Activated T-helper 2 cell treated with anti-CD3 and anti-CD28 coated beads, Interferon-gamma antibody, Interleukin-2, Interleukin-4, amounts not matched to agents 10 μg/mL and 5 μg/mL and 100 μg/mL, durations not matched to agents 14 hours and 24 hours and 36 hours (primary cell): Measurements from ENCODE around the gene MTMR3. TPM values are rescaled to one million over a fixed set of nuclear protein-coding genes. Genes with fewer than 3 reads are reported as not detected.
"Not testable (repeated sequence)": the region's sequence is repeated elsewhere in the genome, so short reads cannot be mapped to it uniquely, and the experiment has no call there.

Experiments used
- DNase-seq: peaks from one replicate; pipeline ENCODE4 v3.0.0; 2021; ENCODE audit warnings: low spot score
- H3K27ac Mint-ChIP-seq: one replicate; pipeline ENCODE4 v1.8.0; 2021; ENCODE audit warnings: mixed read lengths
- H3K27me3 Mint-ChIP-seq: one replicate; pipeline ENCODE4 v1.8.0; 2021; ENCODE audit warnings: low read depth, mixed read lengths
- H3K36me3 Mint-ChIP-seq: one replicate; pipeline ENCODE4 v1.8.0; 2021; ENCODE audit warnings: low read depth, mixed read lengths
- H3K4me1 Mint-ChIP-seq: one replicate; pipeline ENCODE4 v1.8.0; 2021; ENCODE audit warnings: low read depth, mixed read lengths
- H3K4me3 Mint-ChIP-seq: one replicate; pipeline ENCODE4 v1.8.0; 2021; ENCODE audit warnings: low read depth, mild to moderate bottlenecking, moderate library complexity, mixed read lengths
- H3K9me3 Mint-ChIP-seq: one replicate; pipeline ENCODE4 v1.8.0; 2021; ENCODE audit warnings: mixed read lengths
- intact Hi-C: fragments of 100-400 bp; cut with micrococcal nuclease; formaldehyde crosslinking; loops from one replicate; pipeline ENCODE4 v1.15.1; 2023
- total RNA-seq: library from RNA; stranded (reverse); gene quantifications from 2 replicates; pipeline ENCODE4 v1.2.3, GENCODE V29; 2022

MTMR3 gene
- 22.1 and 24.7 TPM in 2 replicates for total RNA-seq

DNA sequence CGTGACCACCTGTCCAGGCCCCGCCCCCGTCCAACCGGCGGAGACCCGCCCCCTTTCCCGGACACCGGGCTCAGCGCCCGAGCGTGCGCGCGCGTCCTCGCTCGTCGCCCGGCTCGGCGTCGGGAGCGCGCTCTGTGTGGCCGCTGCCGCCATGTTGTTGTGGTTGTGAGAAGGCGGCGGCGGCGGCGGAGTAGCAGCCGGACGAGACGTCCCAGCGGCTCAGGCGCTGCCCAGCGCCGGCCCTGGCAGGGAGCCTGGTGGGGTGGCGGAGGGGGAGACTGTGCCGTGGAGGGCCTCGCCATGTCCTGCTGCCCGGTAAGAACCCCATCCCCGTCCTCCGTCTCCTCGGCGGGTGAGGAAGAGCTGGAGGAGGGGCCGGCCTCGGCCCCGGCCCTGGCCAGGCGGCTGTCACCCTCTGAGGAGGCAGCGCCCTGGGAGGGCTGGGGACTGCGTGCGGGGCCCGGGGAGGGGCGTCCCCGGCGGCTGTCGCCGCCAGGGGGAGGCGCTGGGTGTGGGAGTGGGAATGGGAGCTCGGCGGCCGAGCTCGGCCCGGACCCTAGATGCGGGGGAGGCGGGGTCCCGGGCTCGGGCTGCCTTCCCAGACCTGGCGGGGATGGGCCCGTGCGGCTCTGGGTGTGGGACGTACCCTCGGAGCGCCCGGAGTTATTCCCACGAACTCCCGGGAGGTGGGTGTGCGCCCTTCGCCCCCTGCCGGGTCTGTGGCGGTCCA is at the start of gene MTMR3:
Gene MTMR3 (plus strand): TSS at position 130 of the 730 bp plus-strand sequence. CDS start 87,886 bp downstream, outside the sequence.
- no peaks in the 10 kb centered on the region for H3K9me3 Mint-ChIP-seq
- peaks cover 10% of the 10 kb centered on the region for H3K4me1 Mint-ChIP-seq

DNA sequence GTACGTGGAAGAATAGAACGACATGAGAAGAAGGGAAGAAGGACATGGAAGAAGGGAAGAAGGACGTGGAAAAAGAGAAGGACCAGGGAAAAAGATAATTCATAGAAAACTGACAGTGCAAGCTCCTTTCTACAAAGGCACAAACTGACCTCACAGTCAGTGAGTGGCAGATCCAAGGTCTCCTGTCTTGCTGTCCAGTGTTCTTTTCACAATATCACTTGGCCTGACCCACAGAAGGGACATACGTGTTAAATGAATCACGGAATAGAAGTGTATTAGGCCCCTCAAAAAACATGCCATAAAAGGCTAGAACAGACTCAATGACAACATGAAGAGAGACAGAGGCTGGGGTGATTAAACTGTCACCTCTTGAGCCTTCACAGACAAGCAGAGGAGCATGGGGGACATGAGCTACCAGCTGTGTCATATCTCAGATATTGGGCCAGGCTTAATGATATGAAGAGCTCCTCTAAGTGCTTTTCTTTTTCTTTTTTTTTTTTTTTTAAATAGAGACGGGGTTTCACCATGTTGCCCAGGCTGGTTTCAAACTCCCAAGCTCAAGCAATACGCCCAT is 49.5 kb upstream of the MTMR3 start:
- Mint-ChIP-seq H3K4me3 (no peak overlapping the region), H3K27me3 (no peaks in the 10 kb centered on the region), H3K9me3 (no peaks in the 10 kb centered on the region), H3K4me1 (peaks cover 25% of the 10 kb centered on the region), H3K27ac (no peak overlapping the region), H3K36me3 (peaks cover 47% of the 10 kb centered on the region)
- intact Hi-C loops, result loop anchor here (10.0 kb wide), 1 partner anchor 591 kb away; the partner anchor contains the start of gene MTFP1
- no peak for DNase-seq

More for the DNA sequence above, at the start of gene MTMR3:
- intact Hi-C loops, result loop anchor here (2.0 to 10.0 kb wide), 2 partner anchors 44 to 122 kb away; partner anchors contain the start of gene ASCC2
- Mint-ChIP-seq H3K4me3 (peak within 1 kb of the TSS; percentile 90), H3K36me3 (peaks cover 3% of the 10 kb centered on the region), H3K27ac (peak within 1 kb of the TSS; percentile 81), H3K27me3 (peaks cover 2% of the 10 kb centered on the region)
- peak; percentile 92 for DNase-seq

DNA sequence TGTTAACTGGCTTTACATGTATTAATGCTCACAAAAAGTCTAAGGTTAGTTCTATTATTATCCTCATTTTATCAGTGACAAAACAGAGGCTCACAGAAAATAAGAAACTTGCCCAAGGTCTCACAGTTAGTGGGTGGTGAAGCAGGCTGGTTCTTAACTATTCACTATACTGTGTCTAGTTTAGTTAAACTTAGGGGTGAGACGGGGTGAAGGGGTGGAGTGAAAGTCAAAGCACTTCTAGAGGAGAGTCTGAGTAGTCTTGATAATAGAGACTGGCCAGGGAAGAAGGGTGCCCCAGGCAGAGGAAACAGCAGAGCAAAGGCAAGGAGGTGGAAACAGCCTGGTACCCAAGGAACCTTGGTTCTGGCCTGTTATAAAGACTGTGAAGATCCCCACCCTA is 48.9 kb upstream of the MTMR3 start:
- DNase-seq, result no peak
- H3K4me3 Mint-ChIP-seq, result no peak overlapping the region
- H3K4me1 Mint-ChIP-seq, result peaks cover 30% of the 10 kb centered on the region
- H3K9me3 Mint-ChIP-seq, result no peaks in the 10 kb centered on the region
- H3K36me3 Mint-ChIP-seq, result peaks cover 45% of the 10 kb centered on the region
- intact Hi-C loops, result loop anchor here (10.0 kb wide), 1 partner anchor 591 kb away; the partner anchor contains the start of gene MTFP1
- no peaks in the 10 kb centered on the region for H3K27me3 Mint-ChIP-seq
- H3K27ac Mint-ChIP-seq, result no peak overlapping the region

DNA sequence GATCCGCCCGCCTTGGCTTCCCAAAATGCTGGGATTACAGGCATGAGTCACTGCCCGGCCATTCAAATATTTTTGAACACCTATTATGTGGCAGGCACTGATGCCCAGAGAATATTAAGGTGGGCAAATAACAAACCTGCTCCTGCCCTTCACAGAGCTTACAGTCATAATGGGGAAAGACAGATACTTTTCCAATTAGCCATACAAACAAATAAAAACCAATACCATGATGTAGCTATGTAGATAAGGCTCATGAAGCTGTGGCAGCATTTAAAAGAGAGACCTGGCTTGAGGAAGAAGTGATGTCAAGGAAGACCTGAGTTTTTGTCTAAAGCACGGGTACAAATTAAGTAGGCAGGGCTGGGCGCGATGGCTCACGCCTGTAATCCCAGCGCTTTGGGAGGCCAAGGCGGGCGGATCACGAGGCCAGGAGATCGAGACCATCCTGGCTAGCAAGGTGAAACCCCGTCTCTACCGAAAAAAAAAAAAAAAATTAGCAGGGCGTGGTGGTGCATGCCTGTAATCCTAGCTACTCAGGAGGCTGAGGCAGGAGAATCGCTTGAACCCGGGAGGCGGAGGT is 46.1 kb upstream of the MTMR3 start:
- Mint-ChIP-seq H3K4me1 (peaks cover 26% of the 10 kb centered on the region), H3K4me3 (peak overlapping the region; percentile 91), H3K36me3 (peaks cover 27% of the 10 kb centered on the region)
- H3K9me3 Mint-ChIP-seq, H3K27me3 Mint-ChIP-seq, H3K27ac Mint-ChIP-seq, DNase-seq: not testable (repeated sequence)
- intact Hi-C loops, result loop anchor here (5.0 to 10.0 kb wide), 2 partner anchors 235 to 588 kb away; partner anchors contain the start of genes MTFP1 and NF2

DNA sequence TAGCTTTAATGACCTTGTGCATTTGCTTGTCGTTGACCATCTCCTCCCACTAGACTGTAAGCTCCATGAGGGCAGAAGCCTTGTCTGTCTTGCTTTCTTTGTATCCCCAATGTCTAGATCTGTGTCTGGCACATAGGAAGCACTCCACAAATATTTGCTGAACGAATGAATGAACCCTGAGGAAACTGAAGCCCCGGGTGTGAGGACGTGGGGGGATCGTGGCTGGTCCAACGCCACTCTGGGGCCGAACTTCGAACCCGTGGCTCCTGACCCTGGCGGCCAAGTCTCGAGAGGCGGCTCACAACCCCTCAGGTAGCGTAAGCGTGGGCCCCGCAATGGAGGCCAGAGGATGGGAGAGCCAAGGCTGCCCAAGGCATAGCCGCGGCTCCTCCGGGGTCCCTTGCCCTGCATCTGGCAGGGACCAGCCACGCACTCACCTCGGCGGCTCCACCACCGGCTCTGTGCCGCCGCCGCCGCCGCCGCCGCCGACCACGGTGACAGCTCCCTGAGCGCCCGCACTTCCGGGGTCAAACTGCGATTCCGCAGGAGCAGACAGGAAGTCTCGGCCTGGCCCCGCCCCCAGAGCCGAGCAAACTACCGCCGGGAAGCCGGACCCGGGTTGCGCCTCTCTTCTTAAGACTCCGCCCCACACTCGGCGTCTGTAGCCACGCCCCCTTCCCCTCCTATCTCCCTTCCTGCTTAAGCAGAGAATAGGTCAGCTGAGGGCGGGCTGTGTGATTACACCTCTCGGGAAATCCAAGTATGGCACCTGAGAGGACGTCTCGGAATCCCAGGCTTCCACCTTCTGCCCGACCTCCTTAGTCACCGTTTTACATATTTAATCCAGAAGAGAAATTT is 45.0 kb upstream of the MTMR3 start, which contains the start of gene ASCC2:
Gene ASCC2 (minus strand): TSS at position 534 of the 858 bp plus-strand sequence. CDS start 5,949 bp downstream, outside the sequence.
- Mint-ChIP-seq H3K36me3 (peaks cover 20% of the 10 kb centered on the region), H3K4me1 (peaks cover 26% of the 10 kb centered on the region), H3K27ac (peak within 1 kb of the TSS; percentile 84), H3K27me3 (no peaks in the 10 kb centered on the region), H3K4me3 (peak within 1 kb of the TSS; percentile 91), H3K9me3 (no peaks in the 10 kb centered on the region)
- peak; percentile 99 for DNase-seq
- intact Hi-C loops, result loop anchor here (1.0 to 10.0 kb wide), 4 partner anchors 45 to 587 kb away; partner anchors contain the start of genes MTFP1, MTMR3, NF2 and UQCR10

DNA sequence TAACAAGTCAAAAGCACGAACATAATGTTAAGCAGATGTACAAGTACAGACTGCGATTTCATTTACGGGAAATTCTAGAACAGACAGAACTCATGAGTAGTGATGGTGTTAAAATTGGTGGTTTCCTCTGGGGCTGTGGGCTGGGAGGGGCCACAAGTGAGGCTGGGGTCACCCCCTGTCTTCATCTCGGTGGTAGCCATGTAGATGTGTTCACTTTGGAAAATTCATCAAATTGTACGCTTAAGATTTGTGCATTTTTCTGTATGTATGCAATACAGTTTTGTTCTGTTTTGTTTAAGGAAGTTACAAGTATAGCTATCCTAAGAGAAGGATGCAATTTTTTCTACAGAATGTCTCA is 44.4 kb upstream of the MTMR3 start:
- DNase-seq, result no peak
- H3K27me3 Mint-ChIP-seq, result no peaks in the 10 kb centered on the region
- H3K4me1 Mint-ChIP-seq, result peaks cover 24% of the 10 kb centered on the region
- peak overlapping the region; percentile 84 for H3K27ac Mint-ChIP-seq
- H3K9me3 Mint-ChIP-seq, result no peaks in the 10 kb centered on the region
- intact Hi-C loops, result loop anchor here (1.0 to 10.0 kb wide), 4 partner anchors 44 to 586 kb away; partner anchors contain the start of genes MTFP1, MTMR3, NF2 and UQCR10
- H3K4me3 Mint-ChIP-seq, result peak overlapping the region; percentile 91
- peaks cover 14% of the 10 kb centered on the region for H3K36me3 Mint-ChIP-seq

DNA sequence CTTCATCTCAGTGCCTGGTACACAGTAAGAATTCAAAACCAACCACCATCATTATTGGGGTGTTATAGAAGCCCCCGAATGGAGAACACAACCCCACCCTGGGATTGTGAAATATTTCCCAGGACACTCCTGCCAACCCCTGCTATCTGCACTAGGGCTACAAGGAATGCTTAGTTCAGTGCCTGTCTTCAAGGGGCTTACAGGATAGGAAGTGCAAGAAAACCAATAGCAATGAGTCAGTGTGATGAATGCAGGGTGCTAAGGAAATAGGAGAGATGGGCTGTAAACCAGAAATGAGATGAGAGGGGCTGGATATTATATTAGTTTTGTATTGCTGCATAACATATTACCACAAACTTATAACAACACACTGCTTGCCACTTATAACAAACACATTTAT is 43.9 kb upstream of the MTMR3 start:
- H3K36me3 Mint-ChIP-seq, result peaks cover 13% of the 10 kb centered on the region
- no peaks in the 10 kb centered on the region for H3K27me3 Mint-ChIP-seq
- DNase-seq, result no peak
- H3K27ac Mint-ChIP-seq, result no peak overlapping the region
- H3K4me3 Mint-ChIP-seq, result no peak overlapping the region
- H3K4me1 Mint-ChIP-seq, result peaks cover 23% of the 10 kb centered on the region
- H3K9me3 Mint-ChIP-seq, result no peaks in the 10 kb centered on the region
- intact Hi-C loops, result loop anchor here (2.0 to 10.0 kb wide), 3 partner anchors 44 to 586 kb away; partner anchors contain the start of genes MTFP1, MTMR3 and NF2

DNA sequence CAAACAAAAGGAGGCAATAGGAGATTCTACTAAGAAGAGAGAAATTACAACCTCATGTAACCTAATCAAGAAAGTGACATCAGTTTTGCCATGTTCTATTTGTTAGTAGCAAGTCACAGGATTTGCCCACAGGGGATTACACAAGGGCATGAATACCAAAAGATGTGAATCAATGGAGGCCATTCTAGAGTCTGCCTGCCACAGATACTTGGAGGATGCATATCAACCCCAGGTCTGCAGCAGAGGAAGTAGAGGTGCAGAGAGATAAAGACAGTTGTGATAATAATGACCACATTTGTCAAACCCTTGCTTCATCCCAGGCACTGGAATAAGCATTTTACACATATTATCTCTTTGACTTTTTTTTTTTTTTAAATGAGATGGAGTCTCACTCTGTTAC is 42.5 kb upstream of the MTMR3 start:
- H3K4me1 Mint-ChIP-seq, result peaks cover 21% of the 10 kb centered on the region
- H3K9me3 Mint-ChIP-seq, result peaks cover under 1% of the 10 kb centered on the region
- H3K4me3 Mint-ChIP-seq, result no peak overlapping the region
- intact Hi-C loops, result no loop called here
- H3K27ac Mint-ChIP-seq, result no peak overlapping the region
- no peaks in the 10 kb centered on the region for H3K27me3 Mint-ChIP-seq
- H3K36me3 Mint-ChIP-seq, result peaks cover 9% of the 10 kb centered on the region
- DNase-seq, result no peak

DNA sequence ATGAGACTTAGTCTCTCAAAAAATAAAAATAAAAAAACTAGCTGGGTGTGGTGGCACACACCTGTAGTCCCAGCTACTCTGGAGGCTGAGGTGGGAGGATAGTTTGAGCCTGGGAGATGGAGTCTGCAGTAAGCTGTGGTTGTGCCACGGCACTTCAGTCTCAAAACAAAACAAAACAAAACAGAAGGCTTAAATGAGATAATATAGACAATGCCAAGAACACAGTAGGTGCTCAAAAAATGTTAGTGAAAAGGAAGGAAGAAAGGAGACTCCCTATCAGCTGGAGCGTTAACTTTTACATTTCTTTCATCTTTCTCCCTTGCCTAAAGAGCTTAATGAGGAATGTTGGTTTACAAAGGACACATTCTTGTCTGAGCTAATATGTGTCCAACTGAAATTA is 40.8 kb upstream of the MTMR3 start:
- H3K27me3 Mint-ChIP-seq, result no peaks in the 10 kb centered on the region
- intact Hi-C loops, result no loop called here
- peaks cover 10% of the 10 kb centered on the region for H3K9me3 Mint-ChIP-seq
- peaks cover 13% of the 10 kb centered on the region for H3K4me1 Mint-ChIP-seq
- DNase-seq, result no peak
- no peak overlapping the region for H3K4me3 Mint-ChIP-seq
- H3K27ac Mint-ChIP-seq, result no peak overlapping the region
- peaks cover 4% of the 10 kb centered on the region for H3K36me3 Mint-ChIP-seq

DNA sequence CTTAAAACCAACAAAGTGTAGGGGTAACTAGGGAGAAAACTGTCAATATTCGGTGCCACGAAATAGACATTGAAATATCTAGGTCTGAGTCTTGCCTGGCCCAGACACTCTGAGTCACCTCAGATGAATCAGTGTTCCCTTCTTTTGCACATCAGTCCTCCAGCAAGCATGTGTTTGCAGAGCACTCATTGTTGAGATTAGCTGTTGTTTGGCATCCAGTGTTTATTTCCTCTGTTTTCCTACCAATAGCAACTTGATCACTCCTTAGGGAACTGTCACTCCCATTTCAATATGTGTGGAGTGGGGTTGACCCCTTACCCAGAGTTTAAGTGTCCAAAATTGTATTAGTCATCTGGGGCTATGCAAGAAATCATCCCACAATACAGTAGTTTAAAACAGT is 40.2 kb upstream of the MTMR3 start:
- H3K36me3 Mint-ChIP-seq, result peaks cover 1% of the 10 kb centered on the region
- no peak overlapping the region for H3K4me3 Mint-ChIP-seq

DNA sequence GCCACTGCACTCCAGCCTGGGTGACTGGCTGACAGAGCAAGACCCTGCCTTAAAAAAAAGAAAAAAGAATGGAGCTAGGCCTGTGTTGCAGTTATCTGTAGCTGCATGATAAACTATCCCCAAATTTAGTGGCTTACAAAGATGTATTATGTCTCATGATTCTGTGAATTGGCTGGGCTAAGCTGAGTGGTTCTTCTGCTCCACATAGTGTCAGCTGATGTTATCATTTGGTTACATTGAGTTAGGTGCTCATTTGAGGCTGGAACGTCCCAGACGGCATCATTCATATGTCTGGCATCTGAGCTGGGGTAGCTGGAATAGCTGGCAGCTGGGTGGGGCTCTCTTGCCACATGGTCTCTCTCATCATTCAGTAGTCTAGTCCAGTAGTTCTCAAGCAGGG is 36.7 kb upstream of the MTMR3 start:
- no peaks in the 10 kb centered on the region for H3K36me3 Mint-ChIP-seq
- H3K4me3 Mint-ChIP-seq, result no peak overlapping the region
- H3K4me1 Mint-ChIP-seq, result no peaks in the 10 kb centered on the region
- DNase-seq, result no peak
- peaks cover 10% of the 10 kb centered on the region for H3K9me3 Mint-ChIP-seq
- intact Hi-C loops, result no loop called here
- no peak overlapping the region for H3K27ac Mint-ChIP-seq
- peaks cover 4% of the 10 kb centered on the region for H3K27me3 Mint-ChIP-seq

More for the DNA sequence above, 40.2 kb upstream of the MTMR3 start:
- DNase-seq, result no peak
- Mint-ChIP-seq H3K27me3 (no peaks in the 10 kb centered on the region), H3K9me3 (peaks cover 10% of the 10 kb centered on the region), H3K27ac (no peak overlapping the region), H3K4me1 (peaks cover 9% of the 10 kb centered on the region)
- intact Hi-C loops, result no loop called here

DNA sequence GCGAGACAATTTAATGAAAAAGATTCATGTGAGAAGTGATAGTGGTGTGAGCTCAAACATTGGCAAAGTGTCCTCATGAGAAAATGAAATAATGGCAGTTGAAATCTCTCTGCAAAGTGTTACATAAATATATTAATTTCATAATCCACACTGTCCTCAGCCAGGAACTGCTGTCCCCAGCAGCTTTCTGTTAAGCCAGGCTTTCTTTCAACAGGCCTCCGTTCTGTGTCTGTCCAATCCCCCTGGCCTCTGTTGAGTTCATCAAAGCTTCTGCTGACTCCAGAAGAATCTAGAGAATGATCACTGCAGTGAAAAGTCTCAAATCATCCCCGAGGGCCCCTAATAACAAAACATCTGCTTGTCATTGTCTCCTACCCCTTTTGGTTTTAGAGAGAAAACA is 34.9 kb upstream of the MTMR3 start:
- peaks cover 10% of the 10 kb centered on the region for H3K9me3 Mint-ChIP-seq
- peaks cover 4% of the 10 kb centered on the region for H3K27me3 Mint-ChIP-seq
- no peaks in the 10 kb centered on the region for H3K36me3 Mint-ChIP-seq
- intact Hi-C loops, result no loop called here
- no peak overlapping the region for H3K4me3 Mint-ChIP-seq
- no peaks in the 10 kb centered on the region for H3K4me1 Mint-ChIP-seq
- DNase-seq, result no peak
- no peak overlapping the region for H3K27ac Mint-ChIP-seq
